H9 (cell line): ENCODE measurements around the gene POLG2. TPM values are rescaled to one million over a fixed set of nuclear protein-coding genes. Genes with fewer than 3 reads are reported as not detected.

ENCODE experiments used
- DNase-seq: peaks from one replicate; pipeline ENCODE4 v3.0.0-alpha.2; 2017
- H2AFZ ChIP-seq: one replicate; pipeline ENCODE4 v1.6.1; 2013; ENCODE audit warnings: mild to moderate bottlenecking, low read length, control low read depth, moderate library complexity
- H2AK5ac ChIP-seq: 2 replicates; pipeline ENCODE4 v1.6.1; 2013; ENCODE audit warnings: low read length, control low read depth, mixed read lengths; ENCODE audit not compliant: insufficient read length
- H2BK120ac ChIP-seq: one replicate; pipeline ENCODE4 v1.6.1; 2013; ENCODE audit warnings: low read depth, mild to moderate bottlenecking, low read length, control low read depth, inconsistent platforms; ENCODE audit not compliant: poor library complexity, severe bottlenecking
- H2BK12ac ChIP-seq: 2 replicates; pipeline ENCODE4 v1.6.1; 2013; ENCODE audit warnings: low read length, control low read depth, mixed read lengths, low read depth; ENCODE audit not compliant: insufficient read length
- H2BK15ac ChIP-seq: 2 replicates; pipeline ENCODE4 v1.6.1; 2013; ENCODE audit warnings: low read depth, low read length, control low read depth
- H2BK20ac ChIP-seq: one replicate; pipeline ENCODE4 v1.6.1; 2013; ENCODE audit warnings: low read depth, mild to moderate bottlenecking, low read length, control low read depth, inconsistent platforms; ENCODE audit not compliant: poor library complexity, severe bottlenecking
- H2BK5ac ChIP-seq: 2 replicates; pipeline ENCODE4 v1.6.1; 2013; ENCODE audit warnings: low read length, control low read depth, mixed read lengths; ENCODE audit not compliant: insufficient read length
- H3K14ac ChIP-seq: 2 replicates; pipeline ENCODE4 v1.6.1; 2013; ENCODE audit warnings: low read length, control low read depth; ENCODE audit not compliant: insufficient read depth
- H3K18ac ChIP-seq: 2 replicates; pipeline ENCODE4 v1.6.1; 2013; ENCODE audit warnings: low read depth, mild to moderate bottlenecking, mixed read lengths, low read length, control low read depth; ENCODE audit not compliant: insufficient read length
- H3K23ac ChIP-seq: 2 replicates; pipeline ENCODE4 v1.6.1; 2013; ENCODE audit warnings: low read length, control low read depth, mixed read lengths, low read depth; ENCODE audit not compliant: insufficient read length
- H3K23me2 ChIP-seq: 2 replicates; pipeline ENCODE4 v1.6.1; 2013; ENCODE audit warnings: low read depth, mild to moderate bottlenecking, mixed read lengths, low read length, control low read depth; ENCODE audit not compliant: insufficient read length, poor library complexity, severe bottlenecking
- H3K27ac ChIP-seq: 2 replicates; pipeline ENCODE4 v1.5.1; 2013; ENCODE audit warnings: low read length, control low read depth, mixed read lengths, low read depth; ENCODE audit not compliant: insufficient read length
- H3K27me3 ChIP-seq: 2 replicates; pipeline ENCODE4 v1.6.1; 2013; ENCODE audit warnings: low read length, control low read depth, inconsistent platforms; ENCODE audit not compliant: insufficient read depth
- H3K4ac ChIP-seq: 2 replicates; pipeline ENCODE4 v1.6.1; 2013; ENCODE audit warnings: low read depth, mild to moderate bottlenecking, control low read depth, inconsistent platforms, low read length, moderate library complexity
- H3K4me1 ChIP-seq: 2 replicates; pipeline ENCODE4 v1.6.1; 2013; ENCODE audit warnings: low read length, control low read depth, inconsistent platforms; ENCODE audit not compliant: insufficient read depth
- H3K4me2 ChIP-seq: 2 replicates; pipeline ENCODE4 v1.6.1; 2013; ENCODE audit warnings: low read length, control low read depth, mixed read lengths; ENCODE audit not compliant: insufficient read length, insufficient read depth
- H3K56ac ChIP-seq: 2 replicates; pipeline ENCODE4 v1.6.1; 2013; ENCODE audit warnings: low read depth, mild to moderate bottlenecking, mixed read lengths, low read length, control low read depth; ENCODE audit not compliant: insufficient read length
- H3K79me1 ChIP-seq: 2 replicates; pipeline ENCODE4 v1.6.1; 2013; ENCODE audit warnings: low read depth, mild to moderate bottlenecking, moderate library complexity, low read length, control low read depth, inconsistent platforms; ENCODE audit not compliant: insufficient read depth, poor library complexity, severe bottlenecking
- H3K79me2 ChIP-seq: 2 replicates; pipeline ENCODE4 v1.6.1; 2013; ENCODE audit warnings: low read length, control low read depth, inconsistent platforms; ENCODE audit not compliant: insufficient read depth
- H3K9ac ChIP-seq: 2 replicates; pipeline ENCODE4 v1.6.1; 2013; ENCODE audit warnings: low read length, control low read depth, mixed read lengths; ENCODE audit not compliant: insufficient read length; ENCODE audit errors: extremely low read depth
- H3K9me3 ChIP-seq: one replicate; pipeline ENCODE4 v1.6.1; 2013; ENCODE audit warnings: low read depth, low read length, inconsistent platforms; ENCODE audit not compliant: control insufficient read depth
- H3T11ph ChIP-seq: one replicate; pipeline ENCODE4 v1.6.1; 2013; ENCODE audit warnings: mild to moderate bottlenecking, low read length, control low read depth, inconsistent platforms
- H4K20me1 ChIP-seq: one replicate; pipeline ENCODE4 v1.6.1; 2013; ENCODE audit not compliant: control insufficient read depth, insufficient read length, insufficient read depth
- H4K5ac ChIP-seq: 2 replicates; pipeline ENCODE4 v1.6.1; 2013; ENCODE audit warnings: low read depth, mild to moderate bottlenecking, mixed read lengths, low read length, control low read depth; ENCODE audit not compliant: insufficient read length
- H4K8ac ChIP-seq: replicated peaks from 2 replicates; pipeline ENCODE4 v1.6.1; 2013; ENCODE audit warnings: low read length, control low read depth, mixed read lengths, low read depth; ENCODE audit not compliant: insufficient read length
- H4K91ac ChIP-seq: 2 replicates; pipeline ENCODE4 v1.6.1; 2013; ENCODE audit warnings: low read depth, mild to moderate bottlenecking, moderate library complexity, mixed read lengths, low read length, control low read depth; ENCODE audit not compliant: insufficient read length
- H3K27ac Mint-ChIP-seq, 3 experiments: 2 replicates in 2 of 3; 3 replicates in 1 of 3; pipeline ENCODE4 v1.8.0; 2020 to 2021; ENCODE audit warnings: mixed read lengths in 3 of 3, mild to moderate bottlenecking in 1 of 3, moderate library complexity in 1 of 3
- H3K27me3 Mint-ChIP-seq: 2 replicates; pipeline ENCODE4 v1.8.0; 2021; ENCODE audit warnings: low read depth, mild to moderate bottlenecking, moderate library complexity, mixed read lengths
- H3K36me3 Mint-ChIP-seq, 3 experiments: 2 replicates in 2 of 3; 3 replicates in 1 of 3; pipeline ENCODE4 v1.8.0; 2020 to 2021; ENCODE audit warnings: low read depth in 3 of 3, mixed read lengths in 3 of 3; ENCODE audit not compliant: insufficient read depth in 1 of 3
- H3K4me1 Mint-ChIP-seq, 2 experiments: 2 replicates each; pipeline ENCODE4 v1.8.0; 2020; ENCODE audit warnings: mixed read lengths in 2 of 2
- H3K4me3 Mint-ChIP-seq, 2 experiments: 2 replicates in 1 of 2; 3 replicates in 1 of 2; pipeline ENCODE4 v1.8.0; 2020 to 2021; ENCODE audit warnings: mild to moderate bottlenecking in 2 of 2, mixed read lengths in 2 of 2, moderate library complexity in 1 of 2
- H3K9me3 Mint-ChIP-seq, 2 experiments: 2 replicates in 1 of 2; 3 replicates in 1 of 2; pipeline ENCODE4 v1.8.0; 2020; ENCODE audit warnings: mild to moderate bottlenecking in 2 of 2, mixed read lengths in 2 of 2, moderate library complexity in 1 of 2
- WGBS: extraction: QIAGEN DNeasy Blood & Tissue Kit; methylation state at CpG from one replicate; pipeline ENCODE4 v1.1.7; 2013; ENCODE audit warnings: missing lambda C conversion rate, low lambda C conversion rate, mixed read lengths; ENCODE audit not compliant: insufficient read length; ENCODE audit errors: extremely low coverage; 5-methylcytosine and 5-hydroxymethylcytosine counted together
- total RNA-seq: library from RNA; stranded (reverse); gene quantifications from 2 replicates; pipeline ENCODE4 v1.2.1, GENCODE V29; 2021
- TF ChIP-seq, protein P1 (sequence below): fragments of 200-600 bp; sonication (generic); conservative IDR thresholded peaks from 3 replicates; pipeline ENCODE4 v1.8.0; 2021; ENCODE audit warnings: antibody characterized with exemption, mild to moderate bottlenecking

POLG2 gene
- total RNA-seq, 1 experiment from 2014 or later: 35.5 TPM

DNA sequence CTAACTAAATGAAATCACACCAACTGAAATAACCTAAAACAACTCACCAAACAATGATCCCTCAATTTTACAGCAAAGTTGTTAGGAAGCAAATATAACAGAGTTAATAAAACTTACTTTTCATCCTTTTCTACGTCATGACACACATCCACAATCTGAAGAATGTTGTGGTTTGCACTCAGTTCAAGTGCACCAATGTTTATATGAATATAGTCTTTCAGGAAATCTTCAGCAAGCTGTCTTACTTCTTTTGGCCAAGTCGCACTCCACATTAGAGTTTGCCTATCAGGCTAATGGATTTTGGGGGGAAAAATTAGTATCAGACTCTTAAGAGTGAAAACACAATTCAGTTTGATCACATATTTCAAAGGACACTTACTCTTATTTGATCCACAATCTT, 6.0 kb upstream of the POLG2 start:
- peaks cover 20% of the 10 kb centered on the region for H3K79me2 ChIP-seq
- DNase-seq: no peak
- no peaks in the 10 kb centered on the region for H3K9me3 ChIP-seq
- no peak overlapping the region for H2BK5ac ChIP-seq
- H4K20me1 ChIP-seq: no peaks in the 10 kb centered on the region
- H3K56ac ChIP-seq: no peak overlapping the region
- no CpG with 5 or more reads among the region's 2 CpGs for WGBS
- TF ChIP-seq, protein P1, sequence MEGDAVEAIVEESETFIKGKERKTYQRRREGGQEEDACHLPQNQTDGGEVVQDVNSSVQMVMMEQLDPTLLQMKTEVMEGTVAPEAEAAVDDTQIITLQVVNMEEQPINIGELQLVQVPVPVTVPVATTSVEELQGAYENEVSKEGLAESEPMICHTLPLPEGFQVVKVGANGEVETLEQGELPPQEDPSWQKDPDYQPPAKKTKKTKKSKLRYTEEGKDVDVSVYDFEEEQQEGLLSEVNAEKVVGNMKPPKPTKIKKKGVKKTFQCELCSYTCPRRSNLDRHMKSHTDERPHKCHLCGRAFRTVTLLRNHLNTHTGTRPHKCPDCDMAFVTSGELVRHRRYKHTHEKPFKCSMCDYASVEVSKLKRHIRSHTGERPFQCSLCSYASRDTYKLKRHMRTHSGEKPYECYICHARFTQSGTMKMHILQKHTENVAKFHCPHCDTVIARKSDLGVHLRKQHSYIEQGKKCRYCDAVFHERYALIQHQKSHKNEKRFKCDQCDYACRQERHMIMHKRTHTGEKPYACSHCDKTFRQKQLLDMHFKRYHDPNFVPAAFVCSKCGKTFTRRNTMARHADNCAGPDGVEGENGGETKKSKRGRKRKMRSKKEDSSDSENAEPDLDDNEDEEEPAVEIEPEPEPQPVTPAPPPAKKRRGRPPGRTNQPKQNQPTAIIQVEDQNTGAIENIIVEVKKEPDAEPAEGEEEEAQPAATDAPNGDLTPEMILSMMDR: no peak
- no peak overlapping the region for H2BK15ac ChIP-seq
- H3K4ac ChIP-seq: no peak overlapping the region
- H3K23ac ChIP-seq: no peak overlapping the region
- peaks cover 4% of the 10 kb centered on the region for H3K79me1 ChIP-seq
- Mint-ChIP-seq H3K9me3 (peaks cover 3 to 4% of the 10 kb centered on the region in 2 experiments; a peak in 3 of 5 replicates), H3K27me3 (peaks cover 10% of the 10 kb centered on the region; the same call in 1 of the 2 replicates), H3K4me3 (peak overlapping the region in 1 of 2 experiments; percentile 68; a peak in 3 of 5 replicates), H3K27ac (peak overlapping the region in 2 of 3 experiments; percentile 34 to 82; a peak in 2 of 7 replicates), H3K36me3 (peaks cover 64 to 81% (median 79%) of the 10 kb centered on the region in 3 experiments), H3K4me1 (peaks cover 49 to 62% of the 10 kb centered on the region in 2 experiments)
- H4K91ac ChIP-seq: no peak overlapping the region
- no peak overlapping the region for H3K4me2 ChIP-seq
- peaks cover 6% of the 10 kb centered on the region for H3K23me2 ChIP-seq
- H3K4me1 ChIP-seq: no peaks in the 10 kb centered on the region
- H2BK120ac ChIP-seq: no peak overlapping the region
- H2BK12ac ChIP-seq: no peak overlapping the region
- H3K27me3 ChIP-seq: no peaks in the 10 kb centered on the region
- H3T11ph ChIP-seq: no peak overlapping the region
- H3K14ac ChIP-seq: no peak overlapping the region
- no peak overlapping the region for H2AK5ac ChIP-seq
- H4K5ac ChIP-seq: no peak overlapping the region
- no peak overlapping the region for H3K18ac ChIP-seq
- no peak overlapping the region for H3K27ac ChIP-seq
- H4K8ac ChIP-seq: no peak overlapping the region
- no peak overlapping the region for H2AFZ ChIP-seq
- H3K9ac ChIP-seq: no peak overlapping the region
- no peak overlapping the region for H2BK20ac ChIP-seq
